ENCODE results near the gene IFFO2.

IFFO2 gene

GRCh38 chr1:18883636-18884418 is 72.6 kb downstream of the IFFO2 start:
- no peak for TF ChIP-seq ZFX (IDR thresholded peaks at IDR 0.05; ENCODE audit: borderline replicate concordance)
- peak; percentile 88 for TF ChIP-seq CTCF (IDR thresholded peaks at IDR 0.05)
- H3K27ac ChIP-seq: no peak overlapping the region

GRCh38 chr1:18883079-18883478 is 73.4 kb downstream of the IFFO2 start:
- H3K27ac ChIP-seq: no peak overlapping the region
- TF ChIP-seq ZFX (IDR thresholded peaks at IDR 0.05; ENCODE audit: borderline replicate concordance) (no peak), CTCF (IDR thresholded peaks at IDR 0.05) (no peak)

- TF ChIP-seq CTCF (IDR thresholded peaks at IDR 0.05) (no peak), ZFX (IDR thresholded peaks at IDR 0.05; ENCODE audit: borderline replicate concordance) (no peak)
- no peak overlapping the region for H3K27ac ChIP-seq
These were observed 74.0 kb downstream of the IFFO2 start for GRCh38 chr1:18882486-18882885.

- H3K27ac ChIP-seq: no peak overlapping the region
- TF ChIP-seq ZFX (IDR thresholded peaks at IDR 0.05; ENCODE audit: borderline replicate concordance) (no peak), CTCF (IDR thresholded peaks at IDR 0.05) (no peak)
These were observed 74.6 kb downstream of the IFFO2 start for GRCh38 chr1:18881642-18882431.

GRCh38 chr1:18881164-18881563 is 75.3 kb downstream of the IFFO2 start:
- TF ChIP-seq CTCF (IDR thresholded peaks at IDR 0.05) (no peak), ZFX (IDR thresholded peaks at IDR 0.05; ENCODE audit: borderline replicate concordance) (no peak)
- H3K27ac ChIP-seq: no peak overlapping the region

- TF ChIP-seq ZFX (IDR thresholded peaks at IDR 0.05; ENCODE audit: borderline replicate concordance): no peak
- TF ChIP-seq CTCF (IDR thresholded peaks at IDR 0.05): no peak
- no peak overlapping the region for H3K27ac ChIP-seq
These were observed 75.9 kb downstream of the IFFO2 start for GRCh38 chr1:18880585-18880984.

- H3K27ac ChIP-seq: no peak overlapping the region
- TF ChIP-seq CTCF (IDR thresholded peaks at IDR 0.05): no peak
- no peak for TF ChIP-seq ZFX (IDR thresholded peaks at IDR 0.05; ENCODE audit: borderline replicate concordance)
These were observed 76.6 kb downstream of the IFFO2 start for GRCh38 chr1:18879791-18880309.

Measured in 22Rv1 (cell line).